WTC11 (cell line): ENCODE data around the gene MACROD2.

Source experiments
- E2F4 ChIP-seq: sonication (generic); formaldehyde crosslinking; IDR thresholded peaks from 2 replicates; pipeline ENCODE4 v1.8.1; 2022; ENCODE audit warnings: low read depth, mild to moderate bottlenecking, moderate library complexity, missing genetic modification reagents, borderline replicate concordance
- EMX1 ChIP-seq: fragments of 250-450 bp; sonication (Bioruptor Pico); IDR thresholded peaks from 2 replicates; pipeline ENCODE4 v1.8.0; 2021; ENCODE audit warnings: mild to moderate bottlenecking
- IRF2 ChIP-seq: sonication (generic); formaldehyde crosslinking; IDR thresholded peaks from 2 replicates; pipeline ENCODE4 v1.8.0; 2022; ENCODE audit warnings: low read depth, missing genetic modification reagents, borderline replicate concordance
- NFE2L1 ChIP-seq: sonication (generic); formaldehyde crosslinking; IDR thresholded peaks from 2 replicates; pipeline ENCODE4 v1.8.1; 2023; ENCODE audit warnings: missing genetic modification reagents
- SP1 ChIP-seq: sonication (generic); formaldehyde crosslinking; conservative IDR thresholded peaks from 2 replicates; pipeline ENCODE4 v1.8.1; 2022; ENCODE audit warnings: missing genetic modification reagents
- ZBTB21 ChIP-seq: sonication (generic); formaldehyde crosslinking; IDR thresholded peaks from 2 replicates; pipeline ENCODE4 v1.8.1; 2023; ENCODE audit warnings: mild to moderate bottlenecking, missing genetic modification reagents, borderline replicate concordance
- ZNF232 ChIP-seq: sonication (generic); formaldehyde crosslinking; IDR thresholded peaks from 2 replicates; pipeline ENCODE4 v1.8.0; 2022; ENCODE audit warnings: mild to moderate bottlenecking, missing genetic modification reagents
- TF ChIP-seq, protein P1 (sequence below): fragments of 200-600 bp; IDR thresholded peaks from 2 replicates; pipeline ENCODE4 v1.8.0; 2022; ENCODE audit warnings: antibody characterized with exemption

GRCh38 chr20:14543040-14543439, 547.7 kb downstream of the MACROD2 start:
- TF ChIP-seq, protein P1, sequence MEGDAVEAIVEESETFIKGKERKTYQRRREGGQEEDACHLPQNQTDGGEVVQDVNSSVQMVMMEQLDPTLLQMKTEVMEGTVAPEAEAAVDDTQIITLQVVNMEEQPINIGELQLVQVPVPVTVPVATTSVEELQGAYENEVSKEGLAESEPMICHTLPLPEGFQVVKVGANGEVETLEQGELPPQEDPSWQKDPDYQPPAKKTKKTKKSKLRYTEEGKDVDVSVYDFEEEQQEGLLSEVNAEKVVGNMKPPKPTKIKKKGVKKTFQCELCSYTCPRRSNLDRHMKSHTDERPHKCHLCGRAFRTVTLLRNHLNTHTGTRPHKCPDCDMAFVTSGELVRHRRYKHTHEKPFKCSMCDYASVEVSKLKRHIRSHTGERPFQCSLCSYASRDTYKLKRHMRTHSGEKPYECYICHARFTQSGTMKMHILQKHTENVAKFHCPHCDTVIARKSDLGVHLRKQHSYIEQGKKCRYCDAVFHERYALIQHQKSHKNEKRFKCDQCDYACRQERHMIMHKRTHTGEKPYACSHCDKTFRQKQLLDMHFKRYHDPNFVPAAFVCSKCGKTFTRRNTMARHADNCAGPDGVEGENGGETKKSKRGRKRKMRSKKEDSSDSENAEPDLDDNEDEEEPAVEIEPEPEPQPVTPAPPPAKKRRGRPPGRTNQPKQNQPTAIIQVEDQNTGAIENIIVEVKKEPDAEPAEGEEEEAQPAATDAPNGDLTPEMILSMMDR, result no peak
- no peak for TF ChIP-seq EMX1
- no peak for TF ChIP-seq IRF2 (CRISPR knock-in tag)
- no peak for TF ChIP-seq SP1 (CRISPR knock-in tag)
- TF ChIP-seq NFE2L1 (CRISPR knock-in tag), result no peak
- no peak for TF ChIP-seq E2F4
- TF ChIP-seq ZNF232 (CRISPR knock-in tag), result no peak
- TF ChIP-seq ZBTB21, result no peak
